ENCODE results near the gene EVI2B.
"Not testable (repeated sequence)": the region's sequence is repeated elsewhere in the genome, so short reads cannot be mapped to it uniquely, and the experiment has no call there.

Gene EVI2B, protein sequence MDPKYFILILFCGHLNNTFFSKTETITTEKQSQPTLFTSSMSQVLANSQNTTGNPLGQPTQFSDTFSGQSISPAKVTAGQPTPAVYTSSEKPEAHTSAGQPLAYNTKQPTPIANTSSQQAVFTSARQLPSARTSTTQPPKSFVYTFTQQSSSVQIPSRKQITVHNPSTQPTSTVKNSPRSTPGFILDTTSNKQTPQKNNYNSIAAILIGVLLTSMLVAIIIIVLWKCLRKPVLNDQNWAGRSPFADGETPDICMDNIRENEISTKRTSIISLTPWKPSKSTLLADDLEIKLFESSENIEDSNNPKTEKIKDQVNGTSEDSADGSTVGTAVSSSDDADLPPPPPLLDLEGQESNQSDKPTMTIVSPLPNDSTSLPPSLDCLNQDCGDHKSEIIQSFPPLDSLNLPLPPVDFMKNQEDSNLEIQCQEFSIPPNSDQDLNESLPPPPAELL

DNA sequence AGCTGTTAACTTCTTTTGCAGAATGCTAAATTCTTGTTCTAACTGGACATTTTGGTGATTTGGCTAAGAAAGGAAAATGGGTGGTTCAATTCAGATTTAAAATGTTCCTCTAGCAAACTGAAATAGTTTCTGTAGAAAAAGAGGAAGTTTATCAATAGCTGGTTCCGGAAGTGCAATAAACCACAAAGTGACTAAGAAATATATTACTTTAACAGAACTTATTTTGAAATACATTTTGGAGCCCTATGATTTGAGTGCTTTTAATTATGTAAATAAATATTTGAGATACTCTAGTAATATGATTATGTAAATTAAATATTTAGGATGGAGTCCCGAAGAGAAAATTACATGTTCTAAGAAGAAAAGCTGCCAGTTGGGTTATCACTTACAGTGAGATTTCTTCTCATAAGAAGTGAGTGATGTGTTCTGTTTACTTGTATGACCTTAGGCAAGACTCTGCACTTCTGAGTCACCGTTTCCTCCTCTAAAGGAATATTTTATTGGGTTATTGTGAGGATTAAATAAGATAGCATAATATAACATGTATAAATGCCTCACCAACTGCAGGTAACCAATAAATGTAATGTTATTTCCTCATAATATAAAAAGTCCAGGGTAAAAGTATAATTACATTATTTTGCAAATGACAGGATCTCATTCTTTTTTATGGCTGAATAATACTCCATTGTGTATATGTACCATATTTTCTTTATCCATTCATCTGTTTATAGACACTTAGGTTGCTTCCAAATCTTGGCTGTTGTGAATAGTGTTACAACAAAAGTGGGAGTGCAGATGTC is at the start of gene EVI2B:
Gene EVI2B (minus strand): TSS at position 73 of the 800 bp plus-strand sequence. CDS start 8,445 bp downstream, outside the sequence.
- DNase-seq (ENCODE audit: low read depth): no peak

DNA sequence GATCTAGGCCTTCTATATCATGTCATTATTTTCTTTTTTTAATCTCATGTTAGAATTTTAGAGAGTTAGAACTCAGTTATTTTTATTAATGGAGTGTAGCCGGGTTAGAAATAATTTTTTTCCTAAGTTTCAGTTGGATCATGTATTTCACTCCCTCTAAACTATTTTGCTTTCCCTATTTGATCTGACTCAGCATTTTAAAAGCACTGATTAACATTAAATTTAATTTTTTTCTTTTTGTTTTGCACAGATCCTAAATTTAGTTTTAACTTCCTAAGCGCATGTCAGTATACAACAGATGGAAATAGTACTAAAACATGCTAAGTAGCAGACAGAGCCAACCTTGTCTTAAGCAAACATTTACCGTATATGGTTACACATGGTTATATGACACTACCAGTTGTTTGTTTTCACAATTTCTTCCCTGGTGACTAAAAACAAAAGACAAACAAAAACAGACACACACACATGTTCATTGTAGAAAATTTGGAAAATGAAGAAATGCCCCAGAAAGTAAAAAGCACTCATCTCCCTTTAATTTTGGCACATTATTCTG is 44.1 kb upstream of the EVI2B start:
- no peak for DNase-seq (ENCODE audit: low read depth)

DNA sequence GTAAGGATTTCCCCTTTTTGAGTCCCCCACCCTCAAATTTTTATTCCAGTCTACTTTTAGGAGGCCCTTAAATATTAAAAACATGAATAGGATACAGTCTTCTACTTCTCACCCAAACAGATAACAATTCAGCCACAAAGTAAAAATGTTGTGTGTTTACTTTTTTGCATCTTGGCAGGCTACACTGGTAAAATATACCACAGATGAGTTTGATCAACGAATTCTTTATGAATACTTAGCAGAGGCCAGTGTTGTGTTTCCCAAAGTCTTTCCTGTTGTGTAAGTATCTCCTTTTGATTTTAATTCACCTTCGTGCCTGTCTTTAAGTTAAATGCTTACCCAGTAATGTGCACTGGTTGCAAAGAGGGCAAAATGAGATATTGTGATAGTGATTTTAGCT is 43.2 kb upstream of the EVI2B start:
- DNase-seq (ENCODE audit: low read depth): no peak

DNA sequence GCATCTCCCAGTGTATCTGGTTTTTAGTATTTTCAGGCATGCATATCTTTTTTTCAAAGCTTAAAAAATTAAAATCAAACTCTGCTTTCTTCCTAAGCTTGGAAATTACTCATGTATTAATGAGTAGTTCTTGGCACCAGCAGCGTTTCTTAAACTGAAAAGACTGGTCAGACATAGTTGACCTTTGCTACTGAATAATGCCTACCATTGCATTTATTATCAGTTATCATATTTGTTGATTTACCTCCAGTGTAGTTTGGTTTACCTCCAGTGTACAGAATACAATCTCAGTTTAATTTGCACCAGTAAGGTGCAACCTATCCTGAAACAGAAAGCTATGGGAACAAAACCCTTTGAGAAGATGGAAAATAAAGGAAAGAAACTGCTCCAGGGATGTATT is 42.1 kb upstream of the EVI2B start:
- DNase-seq (ENCODE audit: low read depth): no peak

DNA sequence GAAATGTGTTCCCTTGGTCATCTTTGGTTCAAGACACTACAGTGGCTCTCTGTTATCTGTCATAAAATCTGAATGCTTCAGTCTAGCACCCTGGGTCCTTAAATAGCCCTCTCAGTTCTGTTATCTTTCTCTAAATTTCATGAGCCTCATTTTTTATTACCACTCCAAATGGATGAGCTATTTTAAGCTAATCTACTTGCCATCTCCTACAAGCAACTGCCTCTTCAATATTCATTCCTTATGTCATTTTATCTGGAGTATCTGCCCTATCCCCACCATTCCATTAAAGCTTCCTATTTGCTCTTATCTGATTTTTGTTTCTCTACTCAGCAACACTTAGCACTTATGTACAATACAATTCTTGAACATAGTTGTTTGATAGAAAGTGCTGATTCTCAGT is 35.6 kb upstream of the EVI2B start:
- no peak for DNase-seq (ENCODE audit: low read depth)

DNA sequence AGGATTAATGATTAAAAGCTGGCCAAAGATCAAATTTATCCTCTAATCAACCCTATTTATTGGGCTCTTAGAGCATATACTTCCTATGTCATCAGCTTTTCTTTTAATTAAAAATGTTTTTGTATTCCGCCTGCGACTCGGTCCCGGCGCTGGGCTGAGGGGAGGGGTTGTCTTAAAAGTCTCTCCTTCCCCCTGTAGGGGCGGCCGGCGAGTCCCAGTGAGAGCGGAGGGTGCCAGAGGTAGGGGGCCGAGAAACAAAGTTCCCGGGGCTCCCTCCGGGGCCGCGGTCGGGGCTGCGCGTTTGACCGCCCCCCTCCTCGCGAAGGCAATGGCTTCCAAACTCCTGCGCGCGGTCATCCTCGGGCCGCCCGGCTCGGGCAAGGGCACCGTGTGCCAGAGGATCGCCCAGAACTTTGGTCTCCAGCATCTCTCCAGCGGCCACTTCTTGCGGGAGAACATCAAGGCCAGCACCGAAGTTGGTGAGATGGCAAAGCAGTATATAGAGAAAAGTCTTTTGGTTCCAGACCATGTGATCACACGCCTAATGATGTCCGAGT is 31.4 kb upstream of the EVI2B start:
- not testable (repeated sequence) for DNase-seq (ENCODE audit: low read depth)

DNA sequence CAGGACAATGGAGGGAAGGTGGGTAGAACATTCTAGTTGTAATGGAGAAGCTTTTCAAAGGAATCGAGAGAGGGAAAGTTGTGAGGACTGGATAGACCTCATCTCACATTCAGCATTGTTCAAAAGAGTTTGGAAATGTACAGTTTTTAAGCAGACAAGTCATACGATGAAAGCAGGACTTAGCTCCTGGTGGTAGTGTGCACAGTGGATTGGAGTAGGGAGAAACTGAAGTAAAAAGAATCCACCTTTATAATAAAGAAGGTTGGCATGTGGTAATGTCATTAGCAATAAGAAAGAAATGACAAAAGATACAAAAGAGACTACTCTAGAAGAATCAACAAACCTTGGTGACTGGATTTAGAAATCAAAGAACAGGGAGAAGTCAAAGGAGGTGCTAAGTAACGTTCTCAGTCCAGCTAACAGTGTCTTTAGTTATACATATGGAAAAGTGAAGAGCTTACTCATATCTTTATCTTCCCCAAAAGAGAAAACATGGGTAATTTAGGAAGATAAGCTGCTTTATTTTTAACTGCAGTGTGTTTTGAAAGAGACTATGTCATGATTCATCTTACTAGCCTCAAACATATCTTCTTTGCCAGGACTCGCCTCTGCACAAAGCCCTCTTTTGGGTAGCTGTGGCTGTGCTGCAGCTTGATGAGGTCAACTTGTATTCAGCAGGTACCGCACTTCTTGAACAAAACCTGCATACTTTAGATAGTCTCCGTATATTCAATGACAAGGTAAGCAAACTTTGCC is 26.2 kb upstream of the EVI2B start:
- DNase-seq (ENCODE audit: low read depth): no peak

DNA sequence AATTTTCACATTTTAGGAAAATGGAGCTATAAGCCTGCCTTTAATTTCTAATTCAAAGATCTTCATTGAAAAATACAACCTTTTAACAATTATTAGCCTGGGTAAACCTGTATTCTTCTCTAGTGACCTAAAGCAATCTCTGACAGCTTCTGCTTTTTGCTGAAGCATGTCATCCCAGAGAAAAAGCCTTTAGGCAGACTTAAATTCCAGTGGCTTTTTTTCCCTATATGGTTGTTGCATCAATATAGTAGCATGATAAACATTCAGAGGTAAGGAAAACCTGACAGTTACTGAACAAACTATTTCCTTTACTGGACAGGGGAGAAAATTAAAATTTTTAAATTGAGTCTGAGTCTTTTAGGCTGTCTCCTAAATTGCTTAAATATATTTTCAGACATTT is 15.4 kb upstream of the EVI2B start:
- no peak for DNase-seq (ENCODE audit: low read depth)

DNA sequence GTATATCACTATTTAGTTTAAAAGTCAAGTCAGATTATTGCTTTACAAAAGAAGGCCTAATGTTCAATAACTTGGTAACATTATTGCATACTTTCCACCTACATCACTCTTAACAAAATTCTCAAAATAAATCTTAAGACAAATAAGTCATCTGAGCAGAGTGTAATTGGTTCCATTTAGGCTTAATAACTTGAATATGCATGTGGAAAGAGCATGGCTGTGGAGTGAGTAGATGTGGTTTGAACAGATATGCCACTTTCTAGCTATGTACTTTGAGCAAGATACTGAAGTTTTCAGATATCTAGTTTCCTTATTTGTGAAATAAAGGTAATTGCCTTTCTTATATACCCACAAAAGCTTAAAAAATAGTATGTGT is 14.3 kb upstream of the EVI2B start:
- no peak for DNase-seq (ENCODE audit: low read depth)

DNA sequence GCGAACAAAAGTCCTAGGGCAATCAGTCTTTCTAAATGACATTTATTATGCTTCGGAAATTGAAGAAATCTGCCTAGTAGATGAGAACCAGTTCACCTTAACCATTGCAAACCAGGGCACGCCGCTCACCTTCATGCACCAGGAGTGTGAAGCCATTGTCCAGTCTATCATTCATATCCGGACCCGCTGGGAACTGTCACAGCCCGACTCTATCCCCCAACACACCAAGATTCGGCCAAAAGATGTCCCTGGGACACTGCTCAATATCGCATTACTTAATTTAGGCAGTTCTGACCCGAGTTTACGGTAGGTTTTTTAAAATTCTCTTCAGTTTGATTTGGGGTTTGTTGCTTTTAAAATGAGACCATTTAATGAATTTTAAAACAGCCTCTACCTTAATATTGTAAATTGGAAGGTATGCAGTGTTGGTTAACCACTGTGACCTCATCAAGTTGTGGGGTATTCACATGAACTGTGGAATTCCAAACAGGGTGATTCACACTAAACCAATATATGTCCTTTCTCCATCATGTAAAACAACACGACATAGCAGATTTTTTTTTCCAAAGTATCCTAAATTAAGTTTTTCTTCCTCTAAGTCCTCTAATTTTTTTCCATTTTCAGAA is 13.8 kb upstream of the EVI2B start:
- no peak for DNase-seq (ENCODE audit: low read depth)

DNA sequence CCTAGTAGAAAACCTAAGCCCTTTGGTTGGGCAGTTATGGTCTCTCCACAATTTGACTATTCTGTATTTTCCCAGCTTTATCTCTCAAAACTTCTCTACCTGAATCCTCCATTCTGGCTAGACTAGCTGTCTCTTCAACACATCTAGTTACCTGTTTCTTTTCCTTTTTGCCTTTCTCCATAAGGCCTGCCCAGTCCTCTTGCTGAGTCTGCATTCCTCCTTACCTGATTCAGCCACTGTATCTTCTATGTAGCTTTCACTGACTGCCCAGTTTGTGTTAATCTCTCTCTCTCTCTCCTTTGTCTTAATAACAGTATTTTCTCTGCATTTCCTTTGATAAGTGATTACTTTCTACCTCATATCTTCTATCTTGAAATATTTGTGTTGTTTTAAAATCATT is 9.7 kb upstream of the EVI2B start:
- DNase-seq (ENCODE audit: low read depth): no peak

DNA sequence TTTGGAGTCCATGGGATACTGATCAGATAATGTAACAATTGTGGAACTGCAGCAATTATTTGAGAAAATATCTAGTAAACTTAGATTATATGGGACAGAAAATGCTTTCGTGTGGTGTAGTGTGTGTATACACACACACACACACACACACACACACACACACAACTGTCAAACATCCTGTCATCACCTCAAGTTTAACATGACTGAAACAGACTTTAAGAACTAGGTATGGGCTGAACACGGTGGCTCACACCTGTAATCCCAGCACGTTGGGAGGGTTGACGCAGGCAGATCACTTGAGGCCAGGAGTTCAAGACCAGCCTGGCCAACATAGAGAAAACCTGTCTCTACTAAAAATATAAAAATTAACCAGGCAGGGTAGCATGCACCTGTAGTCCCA is 8.1 kb upstream of the EVI2B start:
- no peak for DNase-seq (ENCODE audit: low read depth)

DNA sequence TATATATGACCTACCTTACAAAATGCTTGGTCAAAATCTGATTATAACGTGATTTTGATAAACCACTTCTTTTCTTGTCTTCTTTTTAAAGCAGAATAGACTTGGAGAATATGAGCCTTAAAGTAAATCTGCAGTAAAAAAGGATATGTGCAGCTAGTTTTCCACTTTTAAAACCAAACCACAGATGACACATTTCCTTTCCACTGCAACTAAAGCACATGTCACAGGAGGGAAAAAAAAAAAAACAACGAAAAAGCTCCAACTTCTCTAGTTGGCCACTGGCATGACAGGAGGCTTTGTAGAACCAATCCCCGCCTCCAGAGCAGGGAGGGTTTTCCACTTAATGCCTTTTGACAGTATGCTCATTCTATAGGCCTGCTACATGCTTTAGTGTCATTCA is 7.6 kb upstream of the EVI2B start, which contains the start of gene EVI2A:
Gene EVI2A (minus strand): TSS at position 142 of the 400 bp plus-strand sequence. CDS start 2,609 bp downstream, outside the sequence.
- peak; percentile 58 for DNase-seq (ENCODE audit: low read depth)

DNA sequence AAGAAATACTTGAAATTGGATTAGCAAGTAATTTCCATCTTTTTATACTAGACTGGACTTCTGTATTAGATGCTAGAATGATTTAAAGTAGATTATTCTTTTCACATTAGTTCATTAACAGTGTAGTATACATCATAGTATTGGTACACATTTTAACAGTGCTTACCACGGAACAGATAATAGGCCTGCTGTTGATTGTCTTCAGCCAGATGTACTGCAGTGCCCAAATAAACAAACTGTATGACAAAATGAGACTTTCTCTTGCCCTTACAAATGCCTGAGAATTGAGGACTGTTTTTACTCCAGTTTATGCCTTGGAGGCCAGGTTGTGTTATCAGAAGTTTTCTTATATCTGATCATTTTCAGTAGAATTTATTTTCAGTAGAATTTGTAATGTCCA is 6.9 kb upstream of the EVI2B start:
- DNase-seq (ENCODE audit: low read depth): no peak

DNA sequence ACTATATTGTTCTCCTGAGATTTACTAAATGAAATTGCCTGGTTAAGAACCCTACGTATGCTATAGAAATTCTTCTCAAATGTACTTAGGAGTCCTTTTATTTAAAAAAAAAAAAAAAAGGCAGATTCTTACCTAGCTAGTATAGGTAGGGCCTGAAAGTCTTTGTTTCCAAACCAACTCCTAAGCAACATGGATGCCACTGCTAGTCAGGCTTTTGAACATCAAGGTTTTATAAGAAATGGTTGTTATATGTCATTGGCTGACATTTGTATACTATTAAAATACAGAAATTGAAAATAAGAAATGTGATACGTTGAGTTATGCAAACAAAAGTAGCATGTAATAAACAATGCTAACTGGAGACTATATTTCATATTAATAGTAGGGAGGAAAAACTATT is 6.4 kb upstream of the EVI2B start:
- DNase-seq (ENCODE audit: low read depth): no peak

DNA sequence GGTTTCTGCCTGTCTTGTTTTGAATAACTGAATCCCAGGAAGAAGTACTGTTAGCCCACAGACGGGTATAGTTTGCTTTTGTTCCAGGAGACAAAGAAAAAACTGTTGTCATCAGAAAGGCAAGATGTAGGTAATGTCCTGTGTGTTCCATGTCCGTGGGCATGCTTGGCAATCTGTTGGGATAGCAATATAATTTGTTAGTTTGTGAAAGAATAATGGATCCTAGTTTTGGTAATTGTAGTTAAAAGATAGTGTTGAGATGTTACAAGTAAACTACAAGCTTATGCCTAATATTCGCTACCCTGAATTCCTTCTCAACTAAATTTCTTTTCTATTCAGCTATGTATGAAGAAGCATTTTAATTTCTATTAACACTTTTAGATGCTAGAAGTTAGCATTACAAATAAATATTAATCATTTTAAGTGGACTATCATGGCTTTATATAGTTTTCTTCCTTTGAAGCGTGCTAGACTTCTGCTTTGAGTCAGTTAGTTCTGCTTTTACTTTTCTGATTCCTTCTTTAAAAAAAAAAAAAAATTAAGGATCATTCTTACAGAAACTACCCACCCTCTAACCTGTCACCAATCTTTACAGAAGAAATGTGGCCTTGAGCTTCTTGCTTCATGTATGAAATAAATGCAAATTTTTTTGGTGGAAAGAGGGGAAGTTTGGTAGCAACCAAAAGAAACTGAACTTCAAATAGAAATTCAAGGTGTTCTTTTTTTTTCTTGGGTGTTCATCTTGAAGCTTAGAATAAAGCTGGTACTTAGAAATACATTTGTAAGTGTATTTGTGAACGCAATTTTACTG is 5.2 kb upstream of the EVI2B start:
- DNase-seq (ENCODE audit: low read depth): no peak

DNA sequence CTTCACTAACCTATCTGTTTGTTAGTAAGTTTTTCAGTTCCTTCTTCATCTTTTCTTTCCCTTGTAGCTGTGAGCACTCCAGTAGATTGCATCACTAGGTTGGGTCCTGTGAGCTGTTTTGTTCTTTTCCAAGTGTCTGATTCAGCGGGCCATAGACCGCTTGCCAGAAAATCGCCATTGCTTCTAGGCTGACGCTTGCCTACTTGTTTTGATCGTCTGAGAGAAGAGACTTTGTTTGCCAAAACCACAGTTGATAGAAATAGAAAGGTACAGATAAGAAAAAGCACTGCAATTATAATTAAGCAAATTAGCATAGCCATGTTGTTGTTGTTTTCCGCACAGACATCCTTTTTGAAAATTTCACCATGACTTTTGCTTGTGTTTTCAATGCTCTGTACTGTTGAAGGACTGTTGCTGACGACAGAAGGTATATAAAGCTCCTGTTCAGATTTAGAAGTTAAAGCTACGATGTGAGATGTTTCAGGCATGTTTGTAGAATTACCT is 4.5 kb upstream of the EVI2B start:
- DNase-seq (ENCODE audit: low read depth): peak; percentile 15

DNA sequence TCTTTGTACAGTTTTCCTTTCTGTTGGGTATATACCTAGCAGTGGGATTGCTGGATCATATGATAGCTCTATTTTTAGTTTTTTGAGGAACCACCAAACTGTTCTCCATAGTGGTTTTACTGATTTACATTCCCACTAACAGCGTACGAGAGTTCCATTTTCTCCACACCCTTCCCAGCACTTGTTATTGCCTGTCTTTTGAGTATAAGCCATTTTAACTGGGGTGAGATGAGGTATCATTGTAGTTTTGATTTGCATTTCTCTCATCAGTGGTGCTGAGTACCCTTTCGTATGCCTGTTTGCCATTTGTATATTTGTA is 887 bp upstream of the EVI2B start:
- no peak for DNase-seq (ENCODE audit: low read depth)

DNA sequence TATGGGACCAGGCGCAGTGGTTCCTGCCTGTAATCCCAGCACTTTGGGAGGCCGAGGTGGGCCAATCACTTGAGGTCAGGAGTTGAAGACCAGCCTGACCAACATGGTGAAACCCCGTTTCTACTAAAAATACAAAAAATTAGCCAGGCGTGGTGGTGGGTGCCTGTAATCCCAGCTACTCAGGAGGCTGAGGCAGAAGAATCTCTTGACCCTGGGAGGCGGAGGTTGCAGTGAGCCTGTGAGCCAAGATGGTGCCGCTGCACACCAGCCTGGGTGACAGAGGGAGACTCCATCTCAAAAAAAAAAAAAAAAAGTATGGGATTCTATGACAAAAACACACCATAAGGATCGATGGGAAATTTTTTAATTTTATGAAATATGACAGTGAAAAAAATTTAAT is 1.6 kb downstream of the EVI2B start:
- not testable (repeated sequence) for DNase-seq (ENCODE audit: low read depth)

DNA sequence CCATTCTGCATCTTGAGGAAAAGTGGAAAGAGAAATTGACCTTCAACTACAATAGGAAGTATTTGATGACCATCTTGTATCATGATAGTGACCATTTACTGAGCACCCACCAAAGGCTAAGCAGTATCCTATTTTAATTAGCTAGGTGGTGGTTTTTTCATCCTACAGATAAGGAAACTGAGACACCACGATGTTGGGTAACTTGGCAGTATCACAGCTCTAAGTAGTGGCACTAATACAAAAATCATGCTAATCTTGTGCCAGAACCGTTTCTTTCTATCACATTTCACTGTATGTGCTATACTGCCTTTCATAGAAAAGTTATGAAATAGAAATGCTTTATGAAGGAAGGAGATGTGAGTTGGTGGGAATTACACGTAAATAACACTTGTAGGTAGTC is 2.3 kb downstream of the EVI2B start:
- no peak for DNase-seq (ENCODE audit: low read depth)
